ENCODE results near the gene TSHZ1.
"Not testable (repeated sequence)": the region's sequence is repeated elsewhere in the genome, so short reads cannot be mapped to it uniquely, and the experiment has no call there.

The TSHZ1 gene

DNA sequence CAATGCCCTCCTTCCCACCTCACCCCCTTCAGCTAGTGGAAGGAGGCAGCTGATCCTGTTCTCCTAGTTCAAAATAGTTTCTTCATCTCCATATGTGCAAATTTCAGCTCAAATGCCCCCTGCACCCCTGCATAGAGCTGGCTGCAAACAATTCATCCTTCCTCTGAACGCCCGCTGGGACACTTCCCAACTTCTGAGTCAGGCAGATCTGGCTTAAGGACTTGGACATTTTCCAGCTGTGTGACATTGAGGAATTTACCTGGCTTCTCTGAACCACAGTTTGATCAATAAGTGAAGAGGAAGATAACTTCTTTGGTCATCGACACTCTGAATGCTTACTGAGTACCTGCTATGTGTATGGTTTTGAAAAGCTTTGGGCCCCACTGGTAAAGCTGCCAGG is 25.1 kb upstream of the TSHZ1 start:
- Histone ChIP-seq H3K27me3 (ENCODE audit: insufficient read depth, low read length, poor library complexity, severe bottlenecking) (no peaks in the 10 kb centered on the region), H3K36me3 (ENCODE audit: insufficient read depth, low read length) (no peaks in the 10 kb centered on the region), H3K4me2 (ENCODE audit: low read depth, low read length, poor library complexity, severe bottlenecking) (no peak overlapping the region), H3K4me1 (ENCODE audit: insufficient read depth, low read length, poor library complexity, severe bottlenecking) (no peaks in the 10 kb centered on the region), H2AFZ (ENCODE audit: low read length) (no peak overlapping the region), H3K79me2 (ENCODE audit: insufficient read depth, low read length) (no peaks in the 10 kb centered on the region), H3F3A (ENCODE audit: low read depth) (no peaks in the 10 kb centered on the region), H3K9me2 (replicated peaks; ENCODE audit: low read depth, low read length) (no peaks in the 10 kb centered on the region), H3K4me3 (ENCODE audit: low read length, poor library complexity, severe bottlenecking) (no peak overlapping the region), H3K9ac (ENCODE audit: low read depth, low read length, poor library complexity, severe bottlenecking) (no peak overlapping the region), H3K9me3 (ENCODE audit: insufficient read depth, low read depth, low read length) (no peaks in the 10 kb centered on the region), H4K20me1 (ENCODE audit: insufficient read depth, low read length, poor library complexity, severe bottlenecking) (no peaks in the 10 kb centered on the region)
- TF ChIP-seq EZH2phosphoT487 (IDR thresholded peaks at IDR 0.05; ENCODE audit: borderline replicate concordance) (no peak), CTCF (conservative IDR thresholded peaks at IDR 0.05; ENCODE audit: low read length) (no peak)

DNA sequence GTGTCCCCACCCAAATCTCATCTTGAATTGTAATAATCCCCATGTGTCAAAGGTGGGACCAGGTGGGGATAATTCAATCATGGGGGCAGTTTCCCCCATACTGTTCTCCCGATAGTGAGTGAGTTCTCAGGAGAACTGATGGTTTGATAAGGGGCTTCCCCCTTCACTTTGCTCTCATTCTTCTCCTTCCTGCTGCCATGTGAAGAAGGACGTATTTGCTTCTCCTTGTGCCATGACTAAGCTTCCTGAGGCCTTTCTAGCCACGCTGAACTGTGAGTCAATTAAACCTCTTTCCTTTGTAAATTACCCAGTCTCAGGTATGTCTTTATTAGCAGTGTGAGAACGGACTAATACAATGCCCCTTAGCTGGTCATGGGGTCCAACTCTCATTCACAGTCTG is 22.9 kb upstream of the TSHZ1 start:
- not testable (repeated sequence) for H4K20me1 ChIP-seq (ENCODE audit: insufficient read depth, low read length, poor library complexity, severe bottlenecking); H3K79me2 ChIP-seq (ENCODE audit: insufficient read depth, low read length); H3K9me2 ChIP-seq (replicated peaks; ENCODE audit: low read depth, low read length); H3K4me3 ChIP-seq (ENCODE audit: low read length, poor library complexity, severe bottlenecking); H3K4me1 ChIP-seq (ENCODE audit: insufficient read depth, low read length, poor library complexity, severe bottlenecking); H3K4me2 ChIP-seq (ENCODE audit: low read depth, low read length, poor library complexity, severe bottlenecking); H3K9me3 ChIP-seq (ENCODE audit: insufficient read depth, low read depth, low read length); H3K36me3 ChIP-seq (ENCODE audit: insufficient read depth, low read length); H3K27me3 ChIP-seq (ENCODE audit: insufficient read depth, low read length, poor library complexity, severe bottlenecking); H3K9ac ChIP-seq (ENCODE audit: low read depth, low read length, poor library complexity, severe bottlenecking); H2AFZ ChIP-seq (ENCODE audit: low read length); H3F3A ChIP-seq (ENCODE audit: low read depth)

DNA sequence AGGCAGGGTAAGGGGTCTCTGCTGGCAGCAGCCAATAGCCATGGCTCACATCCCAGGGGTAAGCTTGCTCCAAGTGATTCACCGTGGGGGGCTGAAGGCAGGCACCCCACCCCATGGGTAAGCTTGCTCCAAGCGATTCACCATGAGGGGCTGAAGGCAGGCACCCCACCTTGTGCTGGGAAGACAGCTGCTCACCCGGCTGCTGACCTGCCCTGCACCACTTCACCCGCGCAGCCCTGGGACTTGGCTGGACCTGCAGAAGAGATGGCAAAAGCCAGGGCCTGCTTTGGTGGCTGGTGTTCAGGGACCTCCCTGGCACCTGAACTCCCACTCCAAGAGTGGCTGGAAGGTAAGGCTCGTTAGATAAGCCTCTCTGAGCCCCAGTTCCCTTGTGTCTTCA is 20.9 kb upstream of the TSHZ1 start:
- TF ChIP-seq EZH2phosphoT487 (IDR thresholded peaks at IDR 0.05; ENCODE audit: borderline replicate concordance), result no peak
- TF ChIP-seq CTCF (conservative IDR thresholded peaks at IDR 0.05; ENCODE audit: low read length), result no peak
- Histone ChIP-seq H3K4me3 (ENCODE audit: low read length, poor library complexity, severe bottlenecking) (no peak overlapping the region), H3K9me2 (replicated peaks; ENCODE audit: low read depth, low read length) (no peaks in the 10 kb centered on the region), H2AFZ (ENCODE audit: low read length) (no peak overlapping the region), H3K36me3 (ENCODE audit: insufficient read depth, low read length) (no peaks in the 10 kb centered on the region), H4K20me1 (ENCODE audit: insufficient read depth, low read length, poor library complexity, severe bottlenecking) (no peaks in the 10 kb centered on the region), H3K4me2 (ENCODE audit: low read depth, low read length, poor library complexity, severe bottlenecking) (no peak overlapping the region), H3K4me1 (ENCODE audit: insufficient read depth, low read length, poor library complexity, severe bottlenecking) (no peaks in the 10 kb centered on the region), H3K9ac (ENCODE audit: low read depth, low read length, poor library complexity, severe bottlenecking) (no peak overlapping the region), H3K9me3 (ENCODE audit: insufficient read depth, low read depth, low read length) (no peaks in the 10 kb centered on the region), H3K27me3 (ENCODE audit: insufficient read depth, low read length, poor library complexity, severe bottlenecking) (no peaks in the 10 kb centered on the region), H3F3A (ENCODE audit: low read depth) (no peaks in the 10 kb centered on the region), H3K79me2 (ENCODE audit: insufficient read depth, low read length) (no peaks in the 10 kb centered on the region)

GRCh38 chr18:75192899-75193298 is 17.7 kb upstream of the TSHZ1 start:
- no peak overlapping the region for H3K9ac ChIP-seq (ENCODE audit: low read depth, low read length, poor library complexity, severe bottlenecking)
- H3K27me3 ChIP-seq (ENCODE audit: insufficient read depth, low read length, poor library complexity, severe bottlenecking), result no peaks in the 10 kb centered on the region
- no peaks in the 10 kb centered on the region for H3K79me2 ChIP-seq (ENCODE audit: insufficient read depth, low read length)
- no peaks in the 10 kb centered on the region for H3K9me2 ChIP-seq (replicated peaks; ENCODE audit: low read depth, low read length)
- H4K20me1 ChIP-seq (ENCODE audit: insufficient read depth, low read length, poor library complexity, severe bottlenecking), result peaks cover 4% of the 10 kb centered on the region
- no peak overlapping the region for H2AFZ ChIP-seq (ENCODE audit: low read length)
- H3K4me2 ChIP-seq (ENCODE audit: low read depth, low read length, poor library complexity, severe bottlenecking), result no peak overlapping the region
- no peak for TF ChIP-seq EZH2phosphoT487 (IDR thresholded peaks at IDR 0.05; ENCODE audit: borderline replicate concordance)
- no peak for TF ChIP-seq CTCF (conservative IDR thresholded peaks at IDR 0.05; ENCODE audit: low read length)
- H3K36me3 ChIP-seq (ENCODE audit: insufficient read depth, low read length), result no peaks in the 10 kb centered on the region
- H3F3A ChIP-seq (ENCODE audit: low read depth), result no peaks in the 10 kb centered on the region
- peaks cover 11% of the 10 kb centered on the region for H3K4me1 ChIP-seq (ENCODE audit: insufficient read depth, low read length, poor library complexity, severe bottlenecking)
- H3K9me3 ChIP-seq (ENCODE audit: insufficient read depth, low read depth, low read length), result no peaks in the 10 kb centered on the region
- no peak overlapping the region for H3K4me3 ChIP-seq (ENCODE audit: low read length, poor library complexity, severe bottlenecking)
